T1000 (cell line): Measurements from ENCODE around the gene WDR7.

Experiments
- DNase-seq: peaks from one replicate; lab custom pipeline; 2025; ENCODE audit warnings: mixed read lengths; lab: John Stamatoyannopoulos, UW

WDR7 gene

GRCh38 chr18:56650944-56651770, at the start of gene WDR7:
TSS of gene WDR7 (plus strand) at chr18:56651359. CDS start at chr18:56672516, 21,157 bp downstream.
- DNase-seq: peak; percentile 85

- DNase-seq: no peak
Measured at GRCh38 chr18:56606618-56607017, 44.5 kb upstream of the WDR7 start.

- no peak for DNase-seq
Measured at GRCh38 chr18:56615738-56616520, 35.2 kb upstream of the WDR7 start.

GRCh38 chr18:56627991-56628390, 23.2 kb upstream of the WDR7 start:
- no peak for DNase-seq

- no peak for DNase-seq
Measured at GRCh38 chr18:56632070-56633022, 18.8 kb upstream of the WDR7 start.

GRCh38 chr18:56635007-56635406, 16.2 kb upstream of the WDR7 start:
- no peak for DNase-seq

GRCh38 chr18:56637176-56637575, 14.0 kb upstream of the WDR7 start:
- DNase-seq: no peak

- DNase-seq: no peak
Measured at GRCh38 chr18:56637711-56638231, 13.4 kb upstream of the WDR7 start.

- peak; percentile 93 for DNase-seq
Measured at GRCh38 chr18:56638232-56639103, 12.7 kb upstream of the WDR7 start, which contains the start of gene TXNL1. TSS of gene TXNL1 (minus strand) at chr18:56638592. CDS start at chr18:56638440, 152 bp downstream.

- DNase-seq: no peak
Measured at GRCh38 chr18:56639104-56639381, 12.1 kb upstream of the WDR7 start.

GRCh38 chr18:56639571-56639970, 11.6 kb upstream of the WDR7 start:
- DNase-seq: no peak

- no peak for DNase-seq
Measured at GRCh38 chr18:56641714-56642337, 9.3 kb upstream of the WDR7 start.

- no peak for DNase-seq
Measured at GRCh38 chr18:56643381-56643780, 7.8 kb upstream of the WDR7 start.

GRCh38 chr18:56645415-56646016, 5.6 kb upstream of the WDR7 start:
- no peak for DNase-seq

- DNase-seq: no peak
Measured at GRCh38 chr18:56647071-56647470, 4.1 kb upstream of the WDR7 start.

- DNase-seq: no peak
Measured at GRCh38 chr18:56647951-56648893, 2.9 kb upstream of the WDR7 start.

- no peak for DNase-seq
Measured at GRCh38 chr18:56649996-56650395, 1.2 kb upstream of the WDR7 start.

- DNase-seq: no peak
Measured at GRCh38 chr18:56651771-56652092, 573 bp downstream of the WDR7 start.

GRCh38 chr18:56652802-56653201, 1.6 kb downstream of the WDR7 start:
- DNase-seq: no peak
